Right cardiac atrium (tissue), 5 donors: ENCODE results near the gene SLC32A1. TPM values are rescaled to one million over a fixed set of nuclear protein-coding genes. Genes with fewer than 3 reads are reported as not detected.

ENCODE experiments used
- ATAC-seq, 2 donors: fragments of 200-7000 bp; cut with Tn5 transposase; one replicate each; pipeline versions ENCODE4 v1.8.0 to v1.9.1; 2020; ENCODE audit warnings: moderate library complexity in 2 of 2, mild to moderate bottlenecking in 1 of 2
- DNase-seq, 3 donors: peaks; one replicate each; pipeline ENCODE4 v3.0.0-alpha.2; 2020
- H3K27ac ChIP-seq: one replicate; pipeline ENCODE4 v1.5.1; 2013; ENCODE audit warnings: mild to moderate bottlenecking, low read length, control low read depth, moderate library complexity
- H3K27me3 ChIP-seq: one replicate; pipeline ENCODE4 v1.6.1; 2013; ENCODE audit not compliant: control insufficient read depth, insufficient read depth
- H3K4me1 ChIP-seq: one replicate; pipeline ENCODE4 v1.6.1; 2013; ENCODE audit warnings: low read length; ENCODE audit not compliant: control insufficient read depth, insufficient read depth
- H3K4me3 ChIP-seq: one replicate; pipeline ENCODE4 v1.5.1; 2013; ENCODE audit warnings: low read length, control low read depth
- H3K9me3 ChIP-seq: one replicate; pipeline ENCODE4 v1.6.1; 2013; ENCODE audit warnings: low read length; ENCODE audit not compliant: control insufficient read depth
- WGBS: extraction: QIAGEN DNeasy Blood & Tissue Kit; methylation state at CpG from one replicate; pipeline ENCODE4 v1.1.7; 2013; 5-methylcytosine and 5-hydroxymethylcytosine counted together
- intact Hi-C, 4 donors: fragments of 100-400 bp; cut with DNase I; formaldehyde crosslinking; loops; one replicate each; pipeline versions ENCODE4 v1.11.0 to v1.14.0; 2022 to 2023
- polyA plus RNA-seq: library from polyadenylated mRNA; stranded (reverse); fragments of 200-250 nt; gene quantifications from one replicate; pipeline ENCODE4 v1.2.3, GENCODE V29; 2013
- total RNA-seq, 4 donors: library from RNA; stranded (reverse); fragmentation: NEBNext Ultra II Directional; extraction: Animal tissue kit (Norgen Biotek cat#: 25700); gene quantifications; one replicate each; pipeline ENCODE4 v1.2.1, GENCODE V29; 2021
- donor health status: healthy with polysubstance abuse.
- donor health status: DM: no; HTN: yes; CAD: no.
- donor health status: DM: no; HTN: no; CAD: no.
- donor health status: DM: no; HTN: yes; CAD: no; lungs with severe emphysema.
- donor health status: DM: yes; HTN: yes; CAD: no.

Gene SLC32A1
- total and polyA plus RNA-seq, 5 donors = not detected

DNA sequence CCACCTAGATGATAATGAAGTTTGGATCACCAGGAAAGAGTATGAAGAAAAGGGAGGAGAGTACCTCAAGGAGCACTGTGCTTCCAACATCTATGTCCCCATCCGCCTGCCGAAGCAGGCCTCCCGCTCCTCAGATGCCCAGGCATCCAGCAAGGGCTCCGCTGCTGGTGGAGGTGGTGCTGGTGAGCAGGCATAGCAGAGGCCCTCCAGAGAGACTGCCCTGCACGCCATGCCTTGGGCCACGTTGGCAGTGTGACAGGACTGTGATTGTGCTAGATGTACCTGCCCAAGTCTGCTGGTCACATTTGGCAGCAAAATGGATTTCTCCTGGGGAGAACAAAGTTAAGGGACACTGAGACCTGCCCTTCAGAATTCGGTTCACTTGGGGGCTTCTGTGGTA is 47.3 kb downstream of the SLC32A1 start:
- intact Hi-C loops = no loop called here
- no peaks in the 10 kb centered on the region for H3K9me3 ChIP-seq

GRCh38 chr20:38774167-38774566 is 49.9 kb downstream of the SLC32A1 start:
- no peak for DNase-seq
- 96% methylated on average over 2 of the region's 2 CpGs for WGBS
- H3K27me3 ChIP-seq = no peaks in the 10 kb centered on the region
- no peak overlapping the region for H3K4me3 ChIP-seq
- H3K4me1 ChIP-seq = no peaks in the 10 kb centered on the region
- no peak for ATAC-seq
- intact Hi-C loops = no loop called here
- H3K9me3 ChIP-seq = no peaks in the 10 kb centered on the region
- H3K27ac ChIP-seq = no peak overlapping the region

More for the DNA sequence above, 47.3 kb downstream of the SLC32A1 start:
- no peak overlapping the region for H3K4me3 ChIP-seq
- H3K4me1 ChIP-seq = no peaks in the 10 kb centered on the region
- 95% methylated on average over 7 of the region's 7 CpGs for WGBS
- no peaks in the 10 kb centered on the region for H3K27me3 ChIP-seq
- ATAC-seq (no peak), DNase-seq (no peak)
- H3K27ac ChIP-seq = no peak overlapping the region

DNA sequence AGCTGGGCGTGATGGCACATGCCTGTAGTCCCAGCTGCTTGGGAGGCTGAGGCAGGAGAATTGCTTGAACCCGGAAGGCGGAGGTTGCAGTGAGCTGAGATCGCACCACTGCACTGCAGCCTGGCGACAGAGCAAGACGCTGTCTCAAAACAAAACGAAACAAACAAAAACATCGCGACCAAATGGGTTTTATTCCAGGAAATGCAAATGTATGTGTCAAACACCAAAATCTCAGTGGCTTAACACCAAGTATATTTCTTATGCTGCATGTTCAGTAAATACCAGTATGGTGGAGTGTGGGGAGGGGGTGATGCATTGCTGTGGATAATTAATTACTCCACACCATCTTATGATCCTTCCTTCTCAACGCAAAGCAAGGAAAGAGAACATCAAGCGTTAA is 52.1 kb downstream of the SLC32A1 start:
- Histone ChIP-seq H3K27me3 (no peaks in the 10 kb centered on the region), H3K27ac (no peak overlapping the region), H3K4me1 (no peaks in the 10 kb centered on the region), H3K9me3 (no peaks in the 10 kb centered on the region), H3K4me3 (no peak overlapping the region)
- DNase-seq = no peak
- ATAC-seq = no peak
- intact Hi-C loops = no loop called here
- WGBS = 98% methylated on average over 11 of the region's 11 CpGs

Other genes with a start within 250 kb of the SLC32A1 start
- not detected for gene ADIG, start 143.3 kb upstream of the SLC32A1 start, total RNA-seq
- not detected for gene ADIG, start 143.3 kb upstream of the SLC32A1 start, polyA plus RNA-seq
- not detected for gene ARHGAP40, start 122.7 kb upstream of the SLC32A1 start, total RNA-seq
- not detected for gene ARHGAP40, start 122.7 kb upstream of the SLC32A1 start, polyA plus RNA-seq
- 1 to 10 TPM; 3.1 to 3.6 (median 3.4) TPM for gene ACTR5, start 24.0 kb downstream of the SLC32A1 start, total RNA-seq
- gene ACTR5, start 24.0 kb downstream of the SLC32A1 start, polyA plus RNA-seq = 3.3 TPM
- gene PPP1R16B, start 81.2 kb downstream of the SLC32A1 start, total RNA-seq = 1 to 10 TPM; 5.1 to 9.1 (median 7.0) TPM
- gene PPP1R16B, start 81.2 kb downstream of the SLC32A1 start, polyA plus RNA-seq = 4.9 TPM
- under 1 TPM; 0.62 to 0.95 (median 0.78) TPM for gene FAM83D, start 201.9 kb downstream of the SLC32A1 start, total RNA-seq
- gene FAM83D, start 201.9 kb downstream of the SLC32A1 start, polyA plus RNA-seq = 0.63 TPM
- 10 to 100 TPM; 19.9 to 27.5 (median 21.3) TPM for gene DHX35, start 237.9 kb downstream of the SLC32A1 start, total RNA-seq
- gene DHX35, start 237.9 kb downstream of the SLC32A1 start, polyA plus RNA-seq = 11.6 TPM